Karpas-422 (cell line): Measurements from ENCODE around the gene ALG10. TPM values are rescaled to one million over a fixed set of nuclear protein-coding genes. Genes with fewer than 3 reads are reported as not detected.
"Not testable (repeated sequence)": the region's sequence is repeated elsewhere in the genome, so short reads cannot be mapped to it uniquely, and the experiment has no call there.

Experiments
- DNase-seq: peaks from one replicate; pipeline ENCODE4 v3.0.0-alpha.2; 2015
- H2AFZ ChIP-seq: fragments of 200-600 bp; sonication (generic); 2 replicates; pipeline ENCODE4 v1.6.1; 2014; ENCODE audit warnings: antibody characterized with exemption, low read length, mixed read lengths
- H3K27ac ChIP-seq: fragments of 200-600 bp; sonication (generic); 2 replicates; pipeline ENCODE4 v1.5.1; 2014; ENCODE audit warnings: mild to moderate bottlenecking, low read length, moderate library complexity
- H3K27me3 ChIP-seq: fragments of 200-600 bp; sonication (generic); 2 replicates; pipeline ENCODE4 v1.6.1; 2014; ENCODE audit warnings: low read length, mixed read lengths
- H3K36me3 ChIP-seq: fragments of 200-600 bp; sonication (generic); 2 replicates; pipeline ENCODE4 v1.6.1; 2014; ENCODE audit warnings: low read length, mixed read lengths; ENCODE audit not compliant: insufficient read depth
- H3K4me1 ChIP-seq: fragments of 200-600 bp; sonication (generic); 2 replicates; pipeline ENCODE4 v1.6.1; 2014; ENCODE audit warnings: mild to moderate bottlenecking, low read length, mixed read lengths
- H3K4me2 ChIP-seq: fragments of 200-600 bp; sonication (generic); 2 replicates; pipeline ENCODE4 v1.6.1; 2014; ENCODE audit warnings: low read length, low read depth, mild to moderate bottlenecking; ENCODE audit not compliant: poor library complexity, severe bottlenecking
- H3K4me3 ChIP-seq: fragments of 200-600 bp; sonication (generic); 2 replicates; pipeline ENCODE4 v1.5.1; 2014; ENCODE audit warnings: mild to moderate bottlenecking, antibody characterized with exemption, low read length, mixed read lengths
- H3K79me2 ChIP-seq: fragments of 200-600 bp; sonication (generic); 2 replicates; pipeline ENCODE4 v1.6.1; 2014; ENCODE audit warnings: mild to moderate bottlenecking, low read length, mixed read lengths
- H3K9ac ChIP-seq: fragments of 200-600 bp; sonication (generic); 2 replicates; pipeline ENCODE4 v1.6.0; 2014; ENCODE audit warnings: low read length
- H3K9me2 ChIP-seq: fragments of 200-600 bp; sonication (generic), shearing (Covaris generic); replicated peaks from 2 replicates; pipeline ENCODE4 v1.6.0; 2014; ENCODE audit warnings: mild to moderate bottlenecking, low read length, moderate library complexity; ENCODE audit not compliant: insufficient read depth
- H3K9me3 ChIP-seq: fragments of 300-700, 200-600 bp; sonication (generic); 2 replicates; pipeline ENCODE4 v1.6.1; 2014; ENCODE audit warnings: low read length, mixed read lengths
- H4K20me1 ChIP-seq: fragments of 200-600 bp; sonication (generic); 2 replicates; pipeline ENCODE4 v1.6.1; 2014; ENCODE audit warnings: mild to moderate bottlenecking, antibody characterized with exemption, low read length, low read depth; ENCODE audit not compliant: insufficient read depth
- total RNA-seq: library from RNA; depleted of rRNA; stranded (reverse); fragments of >200 nt; shearing (Covaris generic); gene quantifications from 2 replicates; pipeline ENCODE4 v1.2.3, GENCODE V29; 2014; ENCODE audit warnings: low replicate concordance

The ALG10 gene
- total RNA-seq, 1 experiment from 2014 or later = 41.0 TPM

DNA sequence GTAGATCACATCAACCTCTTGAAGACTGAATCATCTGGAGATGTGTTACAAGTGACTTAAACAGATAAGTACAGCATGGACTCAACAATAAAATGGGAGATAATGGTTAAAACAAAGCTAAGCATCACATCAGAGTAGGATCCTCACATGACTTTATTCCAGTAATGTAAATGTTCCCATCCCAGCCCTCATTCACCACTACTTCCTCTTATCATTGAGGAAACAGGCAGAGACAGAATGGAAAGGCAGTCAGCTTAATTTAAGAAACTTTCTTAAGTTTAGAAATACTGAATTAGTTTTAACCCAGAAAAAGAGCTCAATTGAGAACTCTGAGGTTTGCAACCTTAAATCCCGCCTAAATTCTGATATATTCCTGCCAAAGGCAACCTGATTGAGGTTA is 1.2 kb upstream of the ALG10 start:
- Histone ChIP-seq H3K9me2 (no peaks in the 10 kb centered on the region), H3K4me1 (peaks cover 22% of the 10 kb centered on the region), H3K9me3 (no peaks in the 10 kb centered on the region), H3K27me3 (no peaks in the 10 kb centered on the region), H3K79me2 (peaks cover 30% of the 10 kb centered on the region), H3K27ac (no peak overlapping the region), H3K4me3 (peak overlapping the region; percentile 77; the same call in 1 of the 2 replicates), H3K36me3 (0 out of 2 replicates have a peak, but pooled peaks cover 4% of the 10 kb centered on the region), H3K9ac (no peak overlapping the region), H2AFZ (peak overlapping the region; percentile 100), H3K4me2 (peak overlapping the region; percentile 91), H4K20me1 (no peaks in the 10 kb centered on the region)
- DNase-seq = peak; percentile 49

DNA sequence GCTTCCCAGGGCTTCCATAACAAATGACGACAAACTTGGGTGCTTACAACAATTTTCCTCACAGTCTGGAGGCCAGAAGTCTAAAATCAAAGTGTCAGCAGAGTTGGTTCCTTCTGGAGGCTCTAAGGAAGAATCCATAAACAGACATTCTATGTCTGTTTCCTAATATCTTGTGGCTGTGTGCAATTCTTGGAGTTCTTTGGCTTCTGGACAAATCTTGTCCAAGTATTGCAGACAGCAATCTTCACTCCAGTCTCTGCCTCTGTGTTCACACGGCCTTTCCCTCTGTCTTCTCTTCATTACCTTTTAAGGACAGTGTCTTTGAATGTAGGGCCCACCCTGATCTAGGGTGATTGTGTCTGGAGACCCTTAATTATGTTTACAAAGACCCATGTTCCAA is 5.4 kb downstream of the ALG10 start:
- not testable (repeated sequence) for H3K9me3 ChIP-seq, H3K4me2 ChIP-seq, H3K27me3 ChIP-seq, H4K20me1 ChIP-seq, H3K4me3 ChIP-seq, H2AFZ ChIP-seq, H3K9ac ChIP-seq, DNase-seq, H3K9me2 ChIP-seq, H3K27ac ChIP-seq
- peaks cover 33% of the 10 kb centered on the region for H3K79me2 ChIP-seq
- peaks cover 15% of the 10 kb centered on the region for H3K4me1 ChIP-seq
- peaks cover 14% of the 10 kb centered on the region; the same call in 1 of the 2 replicates for H3K36me3 ChIP-seq

DNA sequence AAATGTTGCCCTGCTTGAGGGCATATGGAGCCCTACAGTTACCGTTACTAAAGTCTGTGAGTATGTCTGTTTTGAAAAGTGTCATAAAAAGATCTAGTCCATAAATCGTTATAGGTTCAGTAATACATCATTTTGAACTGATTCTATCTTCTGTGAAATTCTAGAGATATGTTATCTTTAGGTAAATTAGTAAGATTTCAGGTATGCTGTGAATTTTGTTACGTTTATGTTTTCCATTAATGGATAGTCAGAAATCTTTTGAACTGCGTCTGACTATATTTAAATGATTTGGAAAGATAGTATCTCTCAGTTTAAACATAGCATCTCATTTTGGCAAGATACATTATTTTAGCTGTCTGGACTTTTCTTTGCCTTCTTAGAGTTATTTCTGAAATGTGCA is 8.3 kb downstream of the ALG10 start:
- DNase-seq = no peak
- no peak overlapping the region for H3K4me3 ChIP-seq
- no peak overlapping the region for H3K9ac ChIP-seq
- H3K27me3 ChIP-seq = no peaks in the 10 kb centered on the region
- H3K79me2 ChIP-seq = peaks cover 6% of the 10 kb centered on the region
- no peak overlapping the region for H3K27ac ChIP-seq
- H3K9me2 ChIP-seq = no peaks in the 10 kb centered on the region
- H4K20me1 ChIP-seq = no peaks in the 10 kb centered on the region
- H3K4me2 ChIP-seq = no peak overlapping the region
- H3K4me1 ChIP-seq = no peaks in the 10 kb centered on the region
- no peaks in the 10 kb centered on the region for H3K9me3 ChIP-seq
- H2AFZ ChIP-seq = no peak overlapping the region
- H3K36me3 ChIP-seq = peaks cover 11% of the 10 kb centered on the region; the same call in 1 of the 2 replicates

DNA sequence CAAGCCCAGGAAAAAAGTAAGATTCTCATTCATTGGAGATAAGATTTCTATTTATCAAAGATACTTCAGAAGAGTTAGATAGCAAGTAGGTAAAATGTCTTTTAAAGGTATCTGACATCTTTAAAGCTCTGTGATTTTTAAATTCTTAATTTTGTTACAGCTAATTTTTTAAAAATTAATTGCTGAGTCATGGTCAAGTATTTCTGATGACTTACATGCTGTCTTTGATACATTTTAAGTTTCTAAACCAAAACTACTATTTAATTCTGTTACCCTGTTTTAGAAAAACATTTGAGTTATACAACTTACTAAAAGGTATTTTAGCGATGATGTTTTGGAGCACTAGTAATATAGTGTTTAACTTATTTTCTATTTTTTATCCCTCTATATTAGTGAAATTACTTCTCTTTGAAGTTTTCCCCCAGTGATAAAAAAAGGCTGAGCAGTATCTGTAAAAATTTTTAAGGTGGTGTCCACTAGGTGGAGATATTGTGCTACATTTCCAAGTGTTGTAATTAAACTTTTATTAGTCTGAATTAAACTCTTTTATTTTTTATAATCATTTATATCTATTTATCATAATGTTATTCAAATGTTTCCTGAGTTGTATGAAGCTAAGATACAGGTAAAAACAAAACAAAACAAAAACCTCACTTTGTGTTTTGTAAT is 11.5 kb downstream of the ALG10 start:
- Histone ChIP-seq H3K4me1 (no peaks in the 10 kb centered on the region), H2AFZ (no peak overlapping the region), H3K9me2 (no peaks in the 10 kb centered on the region), H3K9ac (no peak overlapping the region), H3K4me3 (no peak overlapping the region), H3K36me3 (peaks cover under 1% of the 10 kb centered on the region; the same call in 1 of the 2 replicates), H3K27me3 (no peaks in the 10 kb centered on the region), H4K20me1 (no peaks in the 10 kb centered on the region), H3K4me2 (no peak overlapping the region), H3K79me2 (no peaks in the 10 kb centered on the region; the same call in 1 of the 2 replicates), H3K27ac (0 out of 2 replicates have a peak overlapping the region, but pooled peaks have one; percentile 14), H3K9me3 (no peaks in the 10 kb centered on the region)
- DNase-seq = peak; percentile 75

DNA sequence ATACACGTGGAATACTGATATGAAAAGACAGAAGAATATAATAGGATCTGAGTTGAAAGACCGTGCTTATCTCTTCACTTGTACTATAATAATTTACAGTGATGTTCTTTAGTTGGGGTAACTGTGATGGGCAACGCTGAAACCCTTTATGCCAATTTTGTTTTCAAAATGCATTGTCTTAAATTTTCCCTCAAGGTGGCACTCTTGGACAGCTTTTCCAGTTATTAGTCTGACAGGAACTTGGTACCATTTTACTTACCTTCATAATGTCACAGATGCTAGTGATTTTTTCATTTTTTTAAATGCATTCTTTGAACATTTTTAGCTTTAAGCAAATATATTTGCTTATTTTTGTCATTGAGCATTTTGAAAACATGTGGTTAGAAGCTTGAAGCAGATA is 16.1 kb downstream of the ALG10 start:
- not testable (repeated sequence) for H3K27ac ChIP-seq, H3K4me2 ChIP-seq, H3K4me1 ChIP-seq, H3K9me2 ChIP-seq, H3K27me3 ChIP-seq, H3K9me3 ChIP-seq, H3K79me2 ChIP-seq, H3K4me3 ChIP-seq, H2AFZ ChIP-seq, H4K20me1 ChIP-seq, H3K9ac ChIP-seq, H3K36me3 ChIP-seq
- peak; percentile 72 for DNase-seq

DNA sequence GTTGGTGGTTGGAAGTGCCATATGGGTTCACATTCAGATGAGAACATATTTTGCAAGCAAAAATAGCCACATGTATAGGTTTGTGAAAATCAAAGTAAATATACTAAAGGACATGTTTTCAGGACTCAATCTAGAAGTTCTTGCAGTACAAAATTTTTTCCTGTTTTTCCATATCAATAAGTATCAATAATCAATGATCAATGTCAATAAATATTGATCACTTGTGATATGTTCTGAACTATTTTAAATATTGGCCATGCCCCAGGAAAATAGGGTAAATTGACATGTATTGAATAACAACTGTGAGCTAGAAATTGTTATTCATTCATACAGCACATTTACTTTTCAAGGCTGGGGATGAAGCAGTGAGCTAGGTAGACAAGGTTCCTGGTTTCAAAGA is 24.3 kb downstream of the ALG10 start:
- Histone ChIP-seq H3K9me2 (no peaks in the 10 kb centered on the region), H3K36me3 (no peaks in the 10 kb centered on the region), H2AFZ (no peak overlapping the region), H3K4me3 (no peak overlapping the region), H3K9ac (no peak overlapping the region), H3K4me1 (no peaks in the 10 kb centered on the region), H3K79me2 (no peaks in the 10 kb centered on the region), H3K27ac (no peak overlapping the region), H3K27me3 (no peaks in the 10 kb centered on the region), H4K20me1 (no peaks in the 10 kb centered on the region), H3K9me3 (peaks cover 12% of the 10 kb centered on the region), H3K4me2 (no peak overlapping the region)
- no peak for DNase-seq

DNA sequence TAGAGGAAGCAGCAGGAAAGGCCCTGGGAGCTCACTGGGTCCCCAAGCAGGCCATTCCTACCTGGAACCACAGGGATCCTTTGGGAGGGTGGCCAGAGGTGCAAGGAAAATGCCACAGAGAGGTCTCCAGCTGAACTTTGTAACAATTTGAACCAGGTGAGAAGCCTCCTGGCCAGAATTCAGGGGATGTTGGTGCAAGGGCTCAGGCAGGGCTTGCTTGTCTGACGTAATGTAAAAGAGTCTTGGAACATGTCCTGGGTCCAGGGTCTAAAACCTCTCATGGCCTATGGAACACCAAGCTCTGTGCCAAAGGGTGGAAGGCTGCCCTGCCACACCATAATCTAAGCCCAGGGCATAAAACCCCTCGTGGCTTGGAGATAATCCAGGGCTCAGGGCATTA is 25.6 kb downstream of the ALG10 start:
- H2AFZ ChIP-seq, H3K9ac ChIP-seq, H3K9me2 ChIP-seq, H3K27ac ChIP-seq, H3K4me1 ChIP-seq, H3K4me3 ChIP-seq, H3K36me3 ChIP-seq, H4K20me1 ChIP-seq, H3K79me2 ChIP-seq, H3K4me2 ChIP-seq, H3K27me3 ChIP-seq, DNase-seq: not testable (repeated sequence)
- peaks cover 12% of the 10 kb centered on the region for H3K9me3 ChIP-seq

DNA sequence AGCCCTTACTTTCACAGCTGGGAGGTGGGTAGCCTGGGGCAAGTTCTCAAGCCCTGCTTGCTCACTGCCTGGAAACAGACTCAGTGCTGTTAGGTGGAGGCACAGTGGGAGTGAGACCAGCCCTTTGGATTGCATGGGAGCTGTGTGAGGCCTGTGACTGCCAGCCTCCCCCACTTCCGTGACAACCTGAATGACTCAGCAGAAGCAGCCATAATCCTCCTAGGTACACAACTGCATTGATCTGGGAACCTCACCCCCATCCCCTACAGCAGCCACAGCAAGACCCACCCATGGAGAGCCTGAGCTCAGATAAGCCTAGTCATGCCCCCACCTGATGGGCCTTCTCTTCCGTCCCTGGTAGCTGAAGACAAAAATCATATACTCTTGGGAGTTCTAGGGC is 26.4 kb downstream of the ALG10 start:
- Histone ChIP-seq H3K9ac (no peak overlapping the region), H4K20me1 (no peaks in the 10 kb centered on the region), H3K4me2 (no peak overlapping the region), H2AFZ (no peak overlapping the region), H3K79me2 (no peaks in the 10 kb centered on the region), H3K9me2 (no peaks in the 10 kb centered on the region), H3K4me3 (no peak overlapping the region), H3K4me1 (no peaks in the 10 kb centered on the region), H3K27me3 (no peaks in the 10 kb centered on the region), H3K9me3 (peaks cover 12% of the 10 kb centered on the region), H3K36me3 (no peaks in the 10 kb centered on the region), H3K27ac (no peak overlapping the region)
- DNase-seq = no peak
